GM19351 (cell line): ENCODE results near the gene FOSL2.
"Not testable (repeated sequence)": the region's sequence is repeated elsewhere in the genome, so short reads cannot be mapped to it uniquely, and the experiment has no call there.

Source experiments
- ATAC-seq: cut with Tn5 transposase; IDR thresholded peaks from one replicate; pipeline ENCODE4 v1.9.1; 2021; ENCODE audit warnings: mild to moderate bottlenecking, moderate library complexity; ENCODE audit not compliant: unreplicated experiment

The FOSL2 gene

DNA sequence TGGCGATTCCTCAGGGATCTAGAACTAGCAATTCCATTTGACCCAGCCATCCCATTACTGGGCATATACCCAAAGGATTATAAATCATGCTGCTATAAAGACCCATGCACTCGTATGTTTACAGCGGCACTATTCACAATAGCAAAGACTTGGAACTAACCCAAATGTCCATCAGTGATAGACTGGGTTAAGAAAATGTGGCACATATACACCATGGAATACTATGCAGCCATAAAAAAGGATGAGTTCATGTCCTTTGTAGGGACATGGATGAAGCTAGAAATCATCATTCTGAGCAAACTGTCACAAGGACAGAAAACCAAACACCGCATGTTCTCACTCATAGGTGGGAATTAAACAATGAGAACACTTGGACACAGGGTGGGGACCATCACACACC, 20.9 kb upstream of the FOSL2 start:
- not testable (repeated sequence) for ATAC-seq

DNA sequence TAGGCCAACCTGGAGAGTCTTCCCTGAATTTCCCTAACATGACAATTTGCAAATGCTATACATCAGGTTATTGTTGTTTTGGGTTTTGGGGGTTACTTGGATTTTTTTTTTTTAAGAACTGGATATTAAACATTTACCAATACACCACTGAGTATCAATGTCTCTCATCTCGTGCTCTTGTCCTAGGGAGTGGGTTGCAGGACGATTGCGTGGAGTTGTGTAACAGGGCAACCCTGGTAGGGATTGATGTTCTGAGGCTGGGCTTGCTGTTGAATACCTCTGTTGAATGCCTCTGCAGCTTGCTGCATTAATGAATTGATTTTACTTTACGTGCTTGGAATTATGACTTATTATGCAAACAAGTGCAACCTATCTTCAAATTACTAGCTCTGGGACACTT, 18.8 kb upstream of the FOSL2 start:
- no peak for ATAC-seq

DNA sequence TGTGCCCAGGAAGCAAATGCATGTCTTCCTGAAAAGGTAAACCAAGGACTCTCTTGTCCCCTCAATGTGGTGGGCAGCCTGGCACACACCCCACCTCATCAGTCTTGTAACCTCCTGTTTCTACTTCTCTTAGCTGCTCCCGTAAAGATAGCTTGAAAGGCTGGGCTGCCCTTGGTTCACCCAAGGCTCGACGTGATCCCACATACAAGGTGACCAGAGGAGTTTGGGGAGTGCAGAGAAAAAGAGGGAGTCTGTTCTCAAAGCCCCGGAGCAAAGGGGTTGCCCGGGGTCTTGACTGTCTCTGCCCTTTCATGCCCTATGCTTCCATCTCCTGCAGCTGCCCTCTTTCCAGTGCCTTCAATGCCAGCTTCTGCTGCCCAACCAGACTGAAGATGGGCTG, 18.3 kb upstream of the FOSL2 start:
- ATAC-seq: no peak

DNA sequence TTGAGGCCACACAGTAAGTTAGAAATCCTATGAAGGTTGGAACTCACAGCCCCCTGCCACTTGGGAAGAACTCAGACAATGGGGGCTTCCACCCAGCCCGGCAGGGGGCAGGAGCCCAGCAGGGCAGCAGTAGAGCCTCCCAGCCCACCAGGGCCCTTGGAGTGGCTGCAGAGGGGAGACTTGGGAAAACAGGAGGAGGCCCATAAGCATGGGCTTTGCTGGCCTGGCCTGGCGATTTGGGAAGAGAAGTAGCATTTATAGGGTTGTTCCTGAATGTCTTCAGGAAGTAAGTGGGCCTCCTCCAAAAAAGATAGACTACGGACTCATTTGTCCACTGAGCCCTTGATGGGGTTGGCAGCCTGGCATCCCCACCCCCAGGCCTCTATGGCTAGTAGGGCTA, 17.4 kb upstream of the FOSL2 start:
- no peak for ATAC-seq

DNA sequence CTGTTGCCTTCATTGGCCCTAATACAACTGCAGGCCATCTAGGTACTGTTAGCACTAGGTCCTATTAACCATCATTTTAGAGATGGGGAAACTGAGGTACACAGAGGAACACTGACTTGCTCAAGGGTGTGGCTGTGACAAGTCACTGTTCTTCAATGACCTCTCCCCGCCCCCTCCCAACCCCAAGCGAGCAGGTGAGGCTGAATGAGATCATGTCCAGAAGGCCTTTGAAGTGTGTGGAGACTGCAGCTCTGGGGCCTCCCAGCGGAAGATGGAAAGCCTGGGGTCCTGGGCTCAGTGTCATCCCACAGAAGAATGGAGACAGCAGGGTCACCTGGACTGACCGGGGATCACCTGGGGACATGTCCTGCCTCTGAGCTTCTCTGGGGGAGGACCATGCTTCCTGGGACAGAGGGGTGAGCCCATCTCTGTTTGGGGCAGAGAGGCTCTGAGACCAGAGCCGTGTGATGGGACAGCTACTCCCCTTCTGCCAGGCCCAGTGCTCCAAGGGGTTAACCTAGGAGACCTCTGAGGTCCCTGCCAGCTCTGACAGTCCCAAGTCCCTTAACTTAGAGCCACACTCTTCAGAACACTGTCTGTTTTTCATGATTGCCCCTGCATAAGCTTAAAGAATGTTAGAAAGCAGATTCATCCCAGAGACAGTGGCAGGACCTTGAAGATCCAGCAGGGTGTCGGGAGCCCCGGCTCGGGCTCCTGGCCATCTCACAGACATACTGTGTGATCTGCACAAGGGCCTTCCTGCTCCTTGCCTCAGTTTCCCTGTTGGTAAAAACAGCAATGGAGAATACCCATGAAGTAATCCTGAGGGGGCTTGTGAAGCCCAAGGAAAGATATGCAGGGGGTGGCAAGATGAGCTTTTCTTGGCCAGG, 16.7 kb upstream of the FOSL2 start:
- ATAC-seq: no peak

DNA sequence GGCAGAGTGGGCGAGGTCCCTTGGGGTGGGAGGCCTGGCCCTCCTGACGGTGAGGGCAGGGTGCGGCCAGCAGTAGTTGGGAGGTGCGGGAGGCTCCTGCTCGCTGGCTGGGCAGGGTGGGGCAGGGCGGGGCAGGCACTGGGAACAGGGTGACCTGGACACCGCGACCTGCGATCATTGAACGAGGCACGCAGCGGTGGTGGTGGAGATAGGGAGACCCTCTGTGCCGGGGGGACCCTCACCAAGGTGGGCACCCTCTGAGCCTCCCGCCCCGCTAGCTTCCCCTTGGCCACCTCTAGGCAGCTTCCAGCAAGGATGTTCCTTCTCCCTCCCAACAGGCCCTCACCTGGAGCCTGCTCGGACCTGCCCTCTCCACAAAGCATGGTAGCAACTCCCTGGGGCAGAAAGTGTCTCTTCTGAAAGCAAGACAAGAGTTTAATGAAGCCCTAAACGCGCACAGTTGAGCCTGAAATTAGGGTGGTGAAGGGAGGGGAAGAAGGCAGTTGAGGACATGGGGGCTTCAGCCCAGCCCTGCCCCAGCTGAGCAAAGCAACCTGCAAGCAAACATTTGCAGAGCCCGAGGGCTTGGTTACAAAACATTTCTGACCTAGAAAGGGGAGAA, 15.4 kb upstream of the FOSL2 start:
- no peak for ATAC-seq

DNA sequence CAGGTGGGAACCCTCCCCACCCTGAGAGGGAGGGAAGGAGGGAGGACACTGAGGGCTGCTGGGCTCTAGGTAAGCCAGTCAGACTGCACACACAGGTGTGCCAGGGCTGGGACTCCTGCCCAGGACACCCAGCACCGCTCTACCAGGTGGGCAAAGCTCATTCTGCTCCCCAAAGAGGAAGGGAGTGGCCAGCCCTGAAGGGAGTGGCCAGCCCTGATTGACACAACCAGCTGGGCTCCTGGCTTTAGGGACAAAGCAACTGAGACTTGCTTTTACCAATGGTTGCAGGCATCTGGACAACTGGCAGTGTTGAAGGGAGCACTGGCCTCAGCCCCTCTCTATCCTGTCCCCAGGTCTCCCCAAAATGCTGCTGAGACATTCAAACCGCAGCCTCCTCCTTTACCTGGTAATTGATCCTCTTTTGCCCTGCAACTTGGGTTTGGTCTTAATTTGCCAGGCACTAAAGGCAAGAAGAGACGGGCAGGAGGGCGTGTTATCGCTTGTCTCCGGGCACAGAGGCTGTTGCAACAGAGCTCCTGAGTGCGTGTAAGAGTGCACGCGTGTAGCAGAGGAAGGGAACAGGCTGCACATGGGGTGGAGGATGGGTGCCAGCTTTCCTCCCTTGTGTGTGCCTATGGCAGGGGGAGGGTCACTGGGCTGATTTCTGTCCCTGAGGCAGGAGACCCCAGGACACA, 14.5 kb upstream of the FOSL2 start:
- ATAC-seq: no peak

DNA sequence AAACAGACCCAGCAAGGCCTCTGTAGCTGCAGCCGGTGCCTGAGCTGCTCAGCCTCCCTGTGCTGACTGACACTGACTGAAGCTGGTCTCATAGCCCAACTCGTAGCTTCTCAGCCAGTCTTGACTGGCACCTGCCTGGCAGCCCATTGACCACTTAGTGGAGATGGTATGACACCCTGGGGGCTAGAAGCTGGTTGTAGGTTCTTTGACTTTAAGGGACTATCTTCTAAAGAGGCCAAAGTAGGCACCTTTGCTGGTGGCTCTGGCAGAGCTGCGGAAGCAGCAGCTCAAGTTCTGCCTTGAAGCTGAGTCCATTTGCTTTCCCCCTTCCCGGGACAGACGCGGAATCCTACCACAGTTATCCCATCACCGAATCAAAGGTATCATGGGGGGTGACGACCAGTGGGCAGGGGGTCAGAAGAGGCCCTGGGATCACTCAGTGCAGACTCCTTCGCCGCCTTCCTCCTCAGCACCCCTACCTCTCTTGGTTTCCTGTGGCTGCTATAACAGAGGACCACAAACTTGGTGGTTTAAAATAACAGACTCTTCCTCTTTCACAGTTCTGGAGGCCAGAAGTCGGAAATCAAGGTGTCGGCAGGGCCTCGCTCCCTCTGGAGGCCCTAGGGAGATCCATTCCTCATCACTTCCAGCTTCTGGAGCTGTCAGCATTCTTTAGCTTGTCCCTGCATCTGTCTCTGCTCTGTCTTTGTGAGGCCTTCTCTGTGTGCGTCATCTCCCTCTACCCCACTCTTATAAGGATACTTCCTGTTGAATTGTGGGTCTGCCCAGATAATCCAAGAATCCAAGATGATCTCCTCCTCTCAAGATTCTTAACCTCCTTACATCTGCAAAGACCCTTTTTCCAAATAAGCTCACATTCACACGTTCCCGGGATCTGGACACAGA, 13.7 kb upstream of the FOSL2 start:
- ATAC-seq: no peak

DNA sequence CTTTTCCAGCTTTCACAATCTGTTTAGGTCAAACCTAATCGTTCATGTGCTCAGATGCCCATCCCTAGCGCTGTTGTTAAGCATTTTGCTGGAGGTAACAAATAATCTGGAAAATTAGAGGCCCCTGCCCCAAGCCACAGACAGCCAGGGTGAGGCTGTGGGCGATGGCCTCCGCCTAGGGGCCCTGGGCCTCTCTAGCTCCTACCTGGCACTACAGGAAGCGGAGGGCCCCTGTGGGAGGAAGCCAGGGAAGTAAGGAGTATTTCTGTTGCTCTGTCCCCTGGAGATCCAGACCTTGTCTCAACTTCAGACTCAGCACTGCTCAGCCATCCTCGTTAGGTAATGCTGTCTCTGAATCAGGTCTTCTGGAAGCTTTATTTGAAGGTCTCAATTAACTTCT, 12.4 kb upstream of the FOSL2 start:
- no peak for ATAC-seq

DNA sequence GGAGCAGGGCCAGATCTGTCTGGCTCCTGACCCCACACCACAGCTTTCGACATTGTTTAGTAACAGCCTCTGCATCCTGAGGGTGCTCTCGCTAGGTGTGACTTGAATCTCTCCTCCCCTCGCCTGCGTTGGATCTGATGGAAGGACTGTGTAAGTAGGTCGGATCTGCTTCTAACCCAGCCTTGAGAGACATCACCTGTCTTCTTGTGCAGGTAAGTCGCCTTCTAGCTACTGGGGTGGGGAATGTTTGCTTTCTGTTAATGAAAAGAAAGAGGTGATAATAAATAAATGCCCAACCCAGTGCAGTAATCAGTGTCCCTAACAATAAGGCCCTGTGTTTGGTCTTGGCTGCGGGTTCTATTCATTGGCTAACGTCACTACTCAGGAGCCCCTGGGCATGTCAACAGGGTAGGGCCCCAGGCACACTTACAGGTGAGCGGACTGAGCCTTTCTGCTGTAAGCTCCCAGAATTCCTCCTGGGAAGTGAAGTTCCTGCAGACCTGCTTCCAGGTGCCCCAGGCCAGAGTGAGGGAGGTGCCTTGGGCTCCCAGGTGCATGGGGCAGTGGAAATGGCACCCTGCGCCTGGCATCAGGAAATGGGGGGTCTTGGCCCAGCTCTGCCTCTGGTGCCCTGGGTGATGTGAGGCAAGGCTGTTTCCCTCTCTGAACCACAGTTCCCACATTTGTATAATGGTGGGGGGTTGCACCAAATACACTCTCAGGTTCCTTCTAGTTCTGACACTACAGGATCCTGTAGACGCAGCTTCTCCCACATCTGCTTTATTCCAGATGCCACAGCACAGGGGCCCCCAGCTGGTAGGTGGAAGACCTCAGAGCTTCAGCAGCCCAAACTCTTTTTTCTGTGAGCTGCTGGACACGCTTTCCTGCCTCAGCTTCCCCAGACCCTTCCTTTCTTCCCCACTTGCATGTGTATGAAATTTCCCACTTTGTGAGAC, 11.2 kb upstream of the FOSL2 start:
- no peak for ATAC-seq

DNA sequence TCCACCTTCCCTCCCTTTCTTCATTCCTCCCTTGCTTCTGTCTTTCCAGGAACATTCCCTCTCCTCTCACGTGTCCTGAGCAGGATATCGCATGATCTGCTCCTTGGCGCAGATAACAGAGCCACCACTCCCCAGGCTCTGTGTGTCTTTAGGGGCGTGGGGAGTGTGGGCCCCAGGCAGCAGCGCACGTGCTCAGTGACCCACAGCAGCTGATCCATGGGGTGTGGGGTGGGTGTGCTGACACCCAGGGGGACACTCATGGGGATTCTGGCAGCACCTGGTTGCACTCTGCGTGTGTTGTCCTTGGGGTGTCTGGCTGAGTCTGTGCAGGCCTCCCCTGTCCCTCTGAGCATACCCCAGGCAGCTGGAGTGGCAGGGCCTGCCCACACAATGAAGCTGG, 9.9 kb upstream of the FOSL2 start:
- no peak for ATAC-seq

DNA sequence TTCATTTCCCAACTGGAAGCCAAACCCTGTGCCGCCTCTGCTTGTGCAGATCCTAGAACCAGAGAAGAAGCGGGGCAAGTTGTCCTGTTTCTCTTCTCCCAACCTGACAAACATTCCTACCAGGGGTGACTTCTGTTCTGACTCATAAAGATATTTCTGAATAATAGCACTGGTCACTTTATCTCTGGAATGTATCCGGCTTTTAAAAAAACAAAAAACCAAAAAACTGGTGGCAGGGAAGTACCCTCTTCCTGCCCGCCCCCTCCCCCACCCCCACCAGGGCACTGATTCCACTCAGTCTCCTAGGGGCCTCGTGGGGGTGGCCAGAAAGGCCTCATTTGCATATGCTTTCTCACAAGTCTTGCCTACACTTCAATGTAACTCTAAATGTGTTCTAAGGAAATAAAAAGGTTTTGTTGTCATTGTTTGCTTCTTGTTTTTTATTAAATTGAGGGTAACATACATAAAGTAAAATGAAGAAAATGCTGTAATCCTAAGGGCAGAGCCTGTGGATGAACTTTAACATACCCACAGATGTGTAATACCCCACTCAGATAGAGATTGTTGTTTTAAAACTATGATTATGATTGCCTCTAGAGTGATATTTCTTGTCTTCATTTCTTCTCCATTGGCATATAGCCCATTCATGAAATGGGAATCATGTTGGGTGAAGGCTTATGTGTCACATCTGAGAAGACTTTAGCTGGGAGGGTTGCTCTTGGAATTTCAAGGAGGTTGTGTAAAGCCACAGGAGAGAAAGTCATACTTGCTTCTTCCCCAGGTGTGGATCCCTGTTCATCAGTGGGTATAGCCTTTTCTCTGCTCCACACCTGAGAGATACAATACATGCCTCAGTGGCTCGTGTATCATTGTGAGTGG, 5.3 kb upstream of the FOSL2 start:
- ATAC-seq: no peak

DNA sequence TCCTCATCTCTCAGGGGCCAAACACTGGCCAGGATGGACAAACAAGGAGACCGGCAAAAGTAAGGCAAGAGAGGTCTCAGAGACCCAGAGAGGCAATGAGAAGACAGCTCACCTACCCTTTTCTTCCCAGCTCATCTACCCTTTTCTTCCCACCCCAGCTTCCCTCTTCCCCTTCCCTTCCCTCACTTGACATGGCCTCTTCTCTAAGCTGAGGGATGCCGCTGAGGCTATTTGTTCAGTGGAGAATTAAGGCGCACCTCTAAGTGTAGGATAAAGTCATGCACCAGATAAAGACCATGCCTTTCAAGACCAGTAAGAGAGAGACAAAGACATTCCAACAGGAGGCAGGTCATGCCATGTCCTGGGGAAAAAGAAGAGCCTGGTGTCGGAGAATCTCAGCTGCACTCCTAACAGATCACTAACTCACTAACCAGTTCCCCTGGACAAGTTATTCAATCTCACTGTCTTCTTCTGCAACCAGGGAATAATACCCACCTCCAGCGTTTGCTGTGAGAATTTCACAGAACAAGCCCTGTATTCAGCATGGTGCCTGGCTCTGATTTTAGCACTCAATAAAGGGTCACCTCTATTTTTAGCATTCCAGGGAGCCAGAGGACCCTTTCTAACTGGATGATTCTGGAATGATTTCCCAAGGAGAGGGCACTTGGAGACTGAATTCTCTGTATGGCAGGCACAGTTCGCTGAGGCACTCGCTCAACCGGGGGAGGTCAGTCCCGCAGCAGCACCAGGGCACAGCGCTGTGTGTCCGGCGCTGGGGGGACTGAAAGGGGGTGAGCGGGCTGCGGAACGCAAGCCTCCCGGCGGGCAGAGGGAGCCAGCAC, 3.0 kb upstream of the FOSL2 start:
- ATAC-seq: no peak

DNA sequence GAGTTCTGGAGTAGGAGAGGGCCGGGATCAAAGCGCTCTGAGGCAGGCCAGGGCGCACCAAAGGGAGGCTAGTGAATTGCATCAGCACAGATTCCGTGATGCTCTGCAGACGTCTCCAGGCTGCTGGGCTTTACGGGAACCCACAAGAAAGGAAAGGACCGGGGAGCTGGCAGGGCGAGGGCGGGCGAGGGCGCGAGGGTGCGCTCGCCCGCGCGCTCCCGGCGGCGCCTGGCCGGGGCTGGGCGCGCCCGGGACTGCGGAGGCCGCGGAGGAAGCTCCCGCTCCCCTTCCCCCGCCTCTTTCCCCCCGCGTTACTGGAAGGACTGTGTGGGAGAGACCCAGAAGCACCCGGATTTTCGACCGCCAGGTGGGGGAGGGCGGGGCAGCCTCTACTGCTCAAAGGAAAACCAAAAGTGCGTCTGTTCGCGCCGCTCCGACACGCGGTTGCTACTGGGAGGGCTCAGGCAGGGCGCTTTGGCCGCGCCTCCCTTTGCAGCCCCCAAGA, 2.4 kb upstream of the FOSL2 start:
- no peak for ATAC-seq

DNA sequence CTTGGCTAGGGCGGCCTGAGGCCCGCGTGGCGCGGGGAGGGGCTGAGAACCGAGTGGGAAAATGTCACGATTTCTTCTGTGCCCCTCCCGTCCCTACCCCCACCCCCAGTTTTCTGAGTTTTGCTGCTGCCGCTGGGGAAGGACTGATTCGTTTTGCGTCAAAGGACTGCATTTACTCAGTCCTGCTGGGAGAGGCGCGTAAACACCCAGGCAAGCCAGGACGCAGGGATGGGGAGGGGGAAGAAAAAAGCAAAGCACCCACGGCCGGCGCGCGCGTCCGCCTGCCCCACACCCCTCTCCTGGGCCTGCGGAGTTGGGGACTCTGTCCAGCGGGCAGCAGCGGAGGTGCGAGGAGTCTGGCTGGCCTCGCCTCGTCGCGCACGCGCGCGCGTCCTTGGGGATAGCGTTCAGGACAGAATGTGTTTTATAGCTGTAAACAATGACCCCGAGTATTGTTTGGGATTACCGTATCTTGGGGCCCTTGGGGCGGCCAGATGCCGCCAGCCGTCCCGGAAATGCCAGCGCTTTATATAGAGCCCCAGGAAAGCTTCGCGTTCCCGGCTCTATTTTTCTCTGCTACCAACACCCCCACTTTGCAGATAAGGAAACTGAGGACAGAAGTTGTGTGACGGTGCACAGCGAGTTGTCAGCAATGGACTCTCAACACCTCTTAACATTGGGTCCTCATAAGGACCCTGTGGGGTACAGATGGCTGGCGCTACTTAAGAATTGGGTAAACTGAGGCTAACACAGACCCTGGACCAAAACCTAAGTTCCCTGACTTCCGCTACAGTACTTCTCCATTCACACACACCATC, 1.7 kb upstream of the FOSL2 start:
- no peak for ATAC-seq

DNA sequence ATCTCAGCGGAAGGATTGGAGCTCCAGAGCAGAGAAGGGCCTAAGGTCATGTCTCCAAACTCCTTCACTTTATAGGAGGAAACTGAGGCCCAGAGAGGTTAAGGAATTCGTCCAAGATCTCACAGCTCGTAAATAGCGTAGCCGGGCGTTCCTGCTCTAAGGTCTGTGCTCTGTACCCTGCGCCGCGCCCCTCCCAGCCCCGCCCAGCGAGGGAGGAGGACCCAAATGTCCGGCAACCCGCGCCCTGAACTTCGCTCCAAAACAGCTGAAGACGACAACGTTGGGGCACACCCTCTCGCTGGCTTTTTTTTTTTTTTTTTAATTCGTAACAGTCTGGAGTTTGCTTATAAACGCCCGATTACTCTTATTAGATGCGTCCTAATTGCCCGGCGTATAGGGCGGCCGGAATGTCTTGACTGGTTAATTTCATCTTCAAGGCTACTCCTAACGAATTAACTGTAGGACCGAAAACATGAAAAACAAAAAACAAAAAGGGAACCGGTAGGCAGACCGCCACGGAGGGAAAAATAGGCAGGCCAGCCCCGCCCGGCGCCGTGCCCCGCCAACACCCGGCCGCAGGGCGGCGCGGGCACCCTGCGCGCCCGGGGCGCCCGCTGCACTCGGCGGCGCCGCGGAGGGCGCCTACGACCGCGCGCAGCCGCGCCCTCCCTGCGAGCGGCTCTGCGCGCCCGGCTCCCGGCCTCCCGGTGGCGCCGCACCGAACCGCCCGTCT, 928 bp upstream of the FOSL2 start:
- peak; percentile 29 for ATAC-seq
